DMS79 (cell line): Measurements from ENCODE around the gene RYR1.
"Not testable (repeated sequence)": the region's sequence is repeated elsewhere in the genome, so short reads cannot be mapped to it uniquely, and the experiment has no call there.

ENCODE experiments used
- DNase-seq: peaks from one replicate; lab custom pipeline; 2025; lab: John Stamatoyannopoulos, UW

Gene RYR1

GRCh38 chr19:38457690-38458405 is 24.4 kb downstream of the RYR1 start:
- no peak for DNase-seq

- DNase-seq: no peak
Measured at GRCh38 chr19:38458991-38459390, 25.5 kb downstream of the RYR1 start.

GRCh38 chr19:38463365-38463764 is 29.9 kb downstream of the RYR1 start:
- DNase-seq: no peak

- no peak for DNase-seq
Measured at GRCh38 chr19:38464421-38465082, 31.1 kb downstream of the RYR1 start.

GRCh38 chr19:38466050-38466449 is 32.6 kb downstream of the RYR1 start:
- no peak for DNase-seq

GRCh38 chr19:38467541-38468525 is 34.3 kb downstream of the RYR1 start:
- no peak for DNase-seq

GRCh38 chr19:38469151-38469550 is 35.7 kb downstream of the RYR1 start:
- no peak for DNase-seq

GRCh38 chr19:38470788-38471480 is 37.4 kb downstream of the RYR1 start:
- DNase-seq: no peak

GRCh38 chr19:38472725-38473124 is 39.2 kb downstream of the RYR1 start:
- not testable (repeated sequence) for DNase-seq

- DNase-seq: no peak
Measured at GRCh38 chr19:38473201-38473600, 39.7 kb downstream of the RYR1 start.

GRCh38 chr19:38475176-38475575 is 41.7 kb downstream of the RYR1 start:
- DNase-seq: no peak

- DNase-seq: no peak
Measured at GRCh38 chr19:38478273-38478971, 44.9 kb downstream of the RYR1 start.

- no peak for DNase-seq
Measured at GRCh38 chr19:38482496-38482895, 49.0 kb downstream of the RYR1 start.

- DNase-seq: no peak
Measured at GRCh38 chr19:38483016-38483630, 49.6 kb downstream of the RYR1 start.

GRCh38 chr19:38484747-38485146 is 51.3 kb downstream of the RYR1 start:
- no peak for DNase-seq

- no peak for DNase-seq
Measured at GRCh38 chr19:38485541-38486285, 52.2 kb downstream of the RYR1 start.

GRCh38 chr19:38486731-38487336 is 53.3 kb downstream of the RYR1 start:
- DNase-seq: no peak

GRCh38 chr19:38488096-38488495 is 54.6 kb downstream of the RYR1 start:
- DNase-seq: no peak

GRCh38 chr19:38488776-38489481 is 55.4 kb downstream of the RYR1 start:
- no peak for DNase-seq
